Stomach (tissue), 9 donors: Measurements from ENCODE around the gene SULT2A1. TPM values are rescaled to one million over a fixed set of nuclear protein-coding genes. Genes with fewer than 3 reads are reported as not detected.

Source experiments
- DNase-seq, 2 donors: peaks; one replicate each; pipeline versions ENCODE4 v3.0.0 to v3.0.0-alpha.2; 2013 to 2019
- H3K27ac ChIP-seq, 5 donors: fragments of 200-600 bp in 4 of 5; sonication (generic) in 4 of 5; one replicate each; pipeline ENCODE4 v1.5.1; 2013 to 2019; ENCODE audit warnings: mild to moderate bottlenecking in 1 of 5, moderate library complexity in 1 of 5
- H3K27me3 ChIP-seq, 3 donors: fragments of 200-600 bp; sonication (generic); one replicate each; pipeline ENCODE4 v1.5.1; 2017 to 2019; ENCODE audit warnings: mixed run types in 1 of 3
- H3K36me3 ChIP-seq, 4 donors: fragments of 200-600 bp; sonication (generic); 1 replicate in 3 of 4; 2 replicates in 1 of 4; pipeline ENCODE4 v1.5.1; 2016 to 2019
- H3K4me1 ChIP-seq, 4 donors: fragments of 200-600 bp; sonication (generic); one replicate each; pipeline ENCODE4 v1.5.1; 2016 to 2019
- H3K4me3 ChIP-seq, 4 donors: fragments of 200-600 bp; sonication (generic) in 3 of 4; one replicate each; pipeline ENCODE4 v1.5.1; 2016 to 2019; ENCODE audit warnings: mild to moderate bottlenecking in 1 of 4
- H3K9me3 ChIP-seq, 4 donors: fragments of 200-600 bp; sonication (generic); one replicate each; pipeline ENCODE4 v1.5.1; 2016 to 2019
- CTCF ChIP-seq, 7 experiments: fragments of 450-650 bp in 4 of 7; fragments of 200-600 bp in 3 of 7; sonication (generic) in 3 of 7; IDR thresholded peaks; one replicate each; pipeline ENCODE4 v1.5.1; 2016 to 2019; ENCODE audit warnings: antibody characterized with exemption in 7 of 7, control low read depth in 2 of 7, mild to moderate bottlenecking in 1 of 7
- EP300 ChIP-seq: sonication (generic); formaldehyde crosslinking; IDR thresholded peaks from one replicate; pipeline ENCODE4 v1.6.1; 2017; ENCODE audit warnings: antibody characterized with exemption
- POLR2A ChIP-seq, 4 donors: fragments of 450-650 bp; IDR thresholded peaks; one replicate each; pipeline ENCODE4 v1.6.1; 2016; ENCODE audit warnings: antibody characterized with exemption in 4 of 4, control low read depth in 2 of 4, mild to moderate bottlenecking in 1 of 4, moderate library complexity in 1 of 4
- POLR2AphosphoS5 ChIP-seq, 3 donors: sonication (generic); formaldehyde crosslinking; IDR thresholded peaks; one replicate each; pipeline ENCODE4 v1.6.1; 2016; ENCODE audit warnings: antibody characterized with exemption in 3 of 3
- WGBS, 5 donors: extraction: QIAGEN DNeasy Blood & Tissue Kit in 3 of 5; methylation state at CpG; one replicate each; pipeline versions ENCODE4 v1.1.5 to v1.1.7; 2013 to 2018; 5-methylcytosine and 5-hydroxymethylcytosine counted together
- intact Hi-C: fragments of 100-400 bp; cut with DNase I; formaldehyde crosslinking; loops from one replicate; pipeline ENCODE4 v1.15.1; 2023; ENCODE audit warnings: low total_unique reads
- polyA plus RNA-seq, 3 donors: library from polyadenylated mRNA; stranded (reverse); fragments of 200-250 nt; gene quantifications; one replicate each; pipeline ENCODE4 v1.2.3, GENCODE V29; 2013
- total RNA-seq, 5 donors: library from RNA; depleted of rRNA; stranded (reverse); fragments of >200 nt; gene quantifications; one replicate each; pipeline versions ENCODE4 v1.1.0 to v1.2.3, GENCODE V29; 2014 to 2016
- donor health status: healthy with polysubstance abuse.
- donor health status: Bipolar disorder and iron deficiency.
- donor health status: healthy.

SULT2A1 gene
- total and polyA plus RNA-seq, 8 donors = 0.48 to 16.5 (median 8.5) TPM; not detected in 3

- DNase-seq = no peak
- Histone ChIP-seq H3K27ac (no peak overlapping the region), H3K36me3 (no peaks in the 10 kb centered on the region), H3K4me1 (no peaks in the 10 kb centered on the region), H3K4me3 (no peak overlapping the region), H3K9me3 (no peaks in the 10 kb centered on the region), H3K27me3 (peaks cover 0 to 45% (median 12%) of the 10 kb centered on the region in 3 donors)
- WGBS, 5 donors = 58 to 74% (median 70%) methylated on average over 15 to 16 of the region's 16 CpGs
- no peak for TF ChIP-seq CTCF (IDR thresholded peaks at IDR 0.05)
- TF ChIP-seq EP300 = no peak
- TF ChIP-seq POLR2A (IDR thresholded peaks at IDR 0.05) = no peak
- TF ChIP-seq POLR2AphosphoS5 (IDR thresholded peaks at IDR 0.05) = no peak
- intact Hi-C loops = no loop called here
These were observed 46.7 kb downstream of the SULT2A1 start for GRCh38 chr19:47839411-47839810.

GRCh38 chr19:47836038-47836437 lies 50.1 kb downstream of the SULT2A1 start:
- no peak overlapping the region for H3K27ac ChIP-seq
- H3K27me3 ChIP-seq = peaks cover 0 to 43% (median 6%) of the 10 kb centered on the region in 3 donors
- H3K4me3 ChIP-seq = no peak overlapping the region
- DNase-seq = no peak
- H3K9me3 ChIP-seq = no peaks in the 10 kb centered on the region
- H3K4me1 ChIP-seq = no peaks in the 10 kb centered on the region
- no peaks in the 10 kb centered on the region for H3K36me3 ChIP-seq
- intact Hi-C loops = no loop called here
- WGBS, 5 donors = 73 to 82% (median 75%) methylated on average over 8 of the region's 8 CpGs
- TF ChIP-seq POLR2AphosphoS5 (IDR thresholded peaks at IDR 0.05) = no peak
- no peak for TF ChIP-seq POLR2A (IDR thresholded peaks at IDR 0.05)

DNA sequence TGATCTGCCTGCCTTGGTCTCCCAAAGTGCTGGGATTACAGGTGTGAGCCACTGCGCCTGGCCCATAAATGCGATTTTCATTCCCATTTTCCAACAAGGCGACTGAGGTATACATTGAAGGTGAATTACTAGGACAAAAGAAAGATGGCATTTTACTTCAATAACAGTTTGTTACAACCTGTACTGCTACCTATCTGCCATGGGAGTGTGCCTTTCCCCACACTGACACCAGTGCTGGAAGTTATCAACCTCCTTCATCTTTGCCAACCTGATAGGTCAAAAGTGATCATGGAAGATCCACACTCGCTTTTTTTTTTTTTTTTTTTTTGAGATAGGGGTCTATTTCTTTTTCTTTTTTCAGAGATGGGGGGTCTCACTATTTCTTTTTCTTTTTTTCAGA lies 53.4 kb downstream of the SULT2A1 start:
- DNase-seq = no peak
- Histone ChIP-seq H3K36me3 (no peaks in the 10 kb centered on the region), H3K4me1 (no peaks in the 10 kb centered on the region), H3K9me3 (no peaks in the 10 kb centered on the region), H3K4me3 (no peak overlapping the region), H3K27ac (no peak overlapping the region), H3K27me3 (peaks cover 0 to 51% (median 4%) of the 10 kb centered on the region in 3 donors)
- intact Hi-C loops = no loop called here
- no peak for TF ChIP-seq POLR2AphosphoS5 (IDR thresholded peaks at IDR 0.05)
- no peak for TF ChIP-seq EP300
- TF ChIP-seq POLR2A (IDR thresholded peaks at IDR 0.05) = no peak
- no peak for TF ChIP-seq CTCF (IDR thresholded peaks at IDR 0.05)
- 71 to 94% (median 89%) methylated on average over 4 of the region's 4 CpGs for WGBS, 5 donors

- Histone ChIP-seq H3K27ac (no peak overlapping the region), H3K4me3 (no peak overlapping the region), H3K4me1 (no peaks in the 10 kb centered on the region), H3K9me3 (peaks cover 0 to 8% (median 0%) of the 10 kb centered on the region in 4 donors), H3K36me3 (no peaks in the 10 kb centered on the region), H3K27me3 (peaks cover 0 to 51% (median 12%) of the 10 kb centered on the region in 3 donors)
- 81 to 87% (median 85%) methylated on average over 4 to 6 of the region's 6 CpGs for WGBS, 5 donors
- TF ChIP-seq POLR2AphosphoS5 (IDR thresholded peaks at IDR 0.05) (no peak), EP300 (no peak), POLR2A (IDR thresholded peaks at IDR 0.05) (no peak), CTCF (IDR thresholded peaks at IDR 0.05) (no peak)
- DNase-seq = no peak
- intact Hi-C loops = no loop called here
These were observed 59.3 kb downstream of the SULT2A1 start for GRCh38 chr19:47826800-47827199.

DNA sequence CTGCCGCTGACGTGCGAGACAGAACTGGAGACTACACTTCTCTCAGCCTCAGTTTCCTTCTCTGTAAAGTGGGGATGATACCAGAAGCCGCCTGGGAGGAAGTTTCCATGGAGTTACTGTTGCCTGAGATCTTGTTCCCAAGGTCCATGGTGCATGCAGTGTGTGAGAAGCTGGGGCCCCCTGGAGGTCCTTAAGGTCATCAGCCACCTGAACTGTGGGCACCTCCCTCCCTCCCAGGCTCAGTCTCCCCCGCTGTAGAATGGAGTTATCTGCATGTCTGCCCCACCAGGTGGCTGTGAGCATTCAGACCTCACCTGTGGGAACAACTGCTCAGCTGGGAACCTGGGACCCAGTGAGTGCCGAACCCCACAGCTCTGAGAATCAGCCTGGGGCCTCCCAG lies 61.7 kb downstream of the SULT2A1 start:
- intact Hi-C loops = no loop called here
- DNase-seq = no peak
- peaks cover 0 to 8% (median 0%) of the 10 kb centered on the region in 4 donors for H3K9me3 ChIP-seq
- 73 to 79% (median 75%) methylated on average over 6 of the region's 6 CpGs for WGBS, 5 donors
- no peaks in the 10 kb centered on the region for H3K36me3 ChIP-seq
- H3K4me1 ChIP-seq = no peaks in the 10 kb centered on the region
- no peak overlapping the region for H3K4me3 ChIP-seq
- no peak overlapping the region for H3K27ac ChIP-seq
- H3K27me3 ChIP-seq = peaks cover 0 to 55% (median 28%) of the 10 kb centered on the region in 3 donors
- TF ChIP-seq CTCF (IDR thresholded peaks at IDR 0.05) (no peak), POLR2AphosphoS5 (IDR thresholded peaks at IDR 0.05) (no peak), POLR2A (IDR thresholded peaks at IDR 0.05) (no peak), EP300 (no peak)
